K562 (cell line): Measurements from ENCODE around the gene SIK3.

Experiments used
- CHD1 ChIP-seq: fragments of 200-600 bp; sonication (generic); IDR thresholded peaks from one replicate; pipeline ENCODE4 v1.6.1; 2012; ENCODE audit warnings: mild to moderate bottlenecking, moderate library complexity, low read length, inconsistent platforms
- EWSR1 ChIP-seq: fragments of 450-650 bp; IDR thresholded peaks from 2 replicates; pipeline ENCODE4 v1.6.1; 2018; ENCODE audit warnings: borderline replicate concordance, mild to moderate bottlenecking, low read depth, moderate library complexity; ENCODE audit not compliant: partially characterized antibody
- GABPB2 ChIP-seq: fragments of 250-450 bp; sonication (Bioruptor Pico); conservative IDR thresholded peaks from 2 replicates; pipeline ENCODE4 v1.5.1; 2021; ENCODE audit warnings: mild to moderate bottlenecking
- MYC ChIP-seq, 2 experiments: fragments of 250-450 bp in 1 of 2; sonication (Bioruptor Pico) in 1 of 2; IDR thresholded peaks; 2 replicates each; pipeline versions ENCODE4 v1.5.1 to v1.6.1; 2012 to 2021; ENCODE audit warnings: low read depth in 2 of 2, borderline replicate concordance in 1 of 2, improper control_type of control experiment in 1 of 2, low read length in 1 of 2, mild to moderate bottlenecking in 1 of 2, moderate library complexity in 1 of 2
- SIN3A ChIP-seq, 2 experiments: fragments of 150-350 bp in 1 of 2; IDR thresholded peaks; 2 replicates each; pipeline ENCODE4 v1.6.1; 2011 to 2016; ENCODE audit warnings: borderline replicate concordance in 2 of 2, low read depth in 2 of 2, low read length in 2 of 2, mild to moderate bottlenecking in 2 of 2, moderate library complexity in 2 of 2; ENCODE audit not compliant: control insufficient read depth in 1 of 2
- TAF1 ChIP-seq: IDR thresholded peaks from 2 replicates; pipeline ENCODE4 v1.6.1; 2011; ENCODE audit warnings: mild to moderate bottlenecking, low read length, moderate library complexity; ENCODE audit not compliant: insufficient read depth, control insufficient read depth, severe bottlenecking; ENCODE audit errors: extremely low read depth
- ZNF24 ChIP-seq: fragments of 450-650 bp; IDR thresholded peaks from 2 replicates; pipeline ENCODE4 v1.6.1; 2016
- TF ChIP-seq, protein P1 (sequence below), 3 experiments: IDR thresholded peaks in 2 of 3; conservative IDR thresholded peaks in 1 of 3; 2 replicates each; pipeline ENCODE4 v1.5.1; 2011 to 2012; ENCODE audit warnings: low read length in 3 of 3, mild to moderate bottlenecking in 3 of 3, control low read depth in 2 of 3, improper control_type of control experiment in 1 of 3, inconsistent platforms in 1 of 3, low read depth in 1 of 3, mixed read lengths in 1 of 3, moderate library complexity in 1 of 3; ENCODE audit not compliant: insufficient read depth in 2 of 3
- TF ChIP-seq, protein P2 (sequence below): fragments of 250-450 bp; sonication (Bioruptor Pico); IDR thresholded peaks from 2 replicates; pipeline ENCODE4 v1.8.0; 2021; ENCODE audit warnings: borderline replicate concordance, mild to moderate bottlenecking, moderate library complexity; ENCODE audit not compliant: poor library complexity, severe bottlenecking

DNA sequence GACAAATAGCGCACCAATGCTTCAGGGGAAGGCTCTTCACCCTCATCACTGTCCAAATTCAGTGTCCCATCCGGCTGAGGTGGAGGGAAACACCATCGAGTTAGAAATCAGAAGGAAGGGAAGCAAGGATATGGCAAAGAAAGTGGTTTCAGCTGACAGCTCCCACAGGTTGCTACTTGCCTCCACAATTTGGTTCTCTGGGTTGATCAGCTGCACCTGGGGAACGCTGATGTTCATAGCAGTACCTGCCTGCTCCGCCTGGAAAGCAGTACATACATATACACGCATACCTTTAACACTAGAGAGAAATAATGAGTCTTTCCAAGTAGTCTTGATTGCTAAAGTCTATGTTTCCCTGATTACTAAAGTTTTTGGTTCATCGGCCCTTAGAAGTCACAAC is 223.0 kb downstream of the SIK3 start:
- TF ChIP-seq, protein P1, sequence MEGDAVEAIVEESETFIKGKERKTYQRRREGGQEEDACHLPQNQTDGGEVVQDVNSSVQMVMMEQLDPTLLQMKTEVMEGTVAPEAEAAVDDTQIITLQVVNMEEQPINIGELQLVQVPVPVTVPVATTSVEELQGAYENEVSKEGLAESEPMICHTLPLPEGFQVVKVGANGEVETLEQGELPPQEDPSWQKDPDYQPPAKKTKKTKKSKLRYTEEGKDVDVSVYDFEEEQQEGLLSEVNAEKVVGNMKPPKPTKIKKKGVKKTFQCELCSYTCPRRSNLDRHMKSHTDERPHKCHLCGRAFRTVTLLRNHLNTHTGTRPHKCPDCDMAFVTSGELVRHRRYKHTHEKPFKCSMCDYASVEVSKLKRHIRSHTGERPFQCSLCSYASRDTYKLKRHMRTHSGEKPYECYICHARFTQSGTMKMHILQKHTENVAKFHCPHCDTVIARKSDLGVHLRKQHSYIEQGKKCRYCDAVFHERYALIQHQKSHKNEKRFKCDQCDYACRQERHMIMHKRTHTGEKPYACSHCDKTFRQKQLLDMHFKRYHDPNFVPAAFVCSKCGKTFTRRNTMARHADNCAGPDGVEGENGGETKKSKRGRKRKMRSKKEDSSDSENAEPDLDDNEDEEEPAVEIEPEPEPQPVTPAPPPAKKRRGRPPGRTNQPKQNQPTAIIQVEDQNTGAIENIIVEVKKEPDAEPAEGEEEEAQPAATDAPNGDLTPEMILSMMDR (IDR thresholded peaks at IDR 0.05 in 2 of 3, conservative IDR thresholded peaks at IDR 0.05 in 1 of 3; ENCODE audit: insufficient read depth in 2 of 3, low read depth in 1 of 3, low read length in 3 of 3), result no peak
- TF ChIP-seq CHD1 (no peak), ZNF24 (no peak), EWSR1 (no peak), TAF1 (no peak), MYC (IDR thresholded peaks at IDR 0.05; ENCODE audit: low read depth, low read length) (no peak), MYC (CRISPR knock-in tag; IDR thresholded peaks at IDR 0.05; ENCODE audit: borderline replicate concordance, low read depth) (no peak), GABPB2 (CRISPR knock-in tag) (no peak), SIN3A (IDR thresholded peaks at IDR 0.05; ENCODE audit: borderline replicate concordance in 2 of 2, control insufficient read depth in 1 of 2, low read depth in 2 of 2, low read length in 2 of 2) (no peak)
- TF ChIP-seq, protein P2, sequence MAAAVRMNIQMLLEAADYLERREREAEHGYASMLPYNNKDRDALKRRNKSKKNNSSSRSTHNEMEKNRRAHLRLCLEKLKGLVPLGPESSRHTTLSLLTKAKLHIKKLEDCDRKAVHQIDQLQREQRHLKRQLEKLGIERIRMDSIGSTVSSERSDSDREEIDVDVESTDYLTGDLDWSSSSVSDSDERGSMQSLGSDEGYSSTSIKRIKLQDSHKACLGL (CRISPR knock-in tag), result no peak
